Mononuclear cell (primary cell): Measurements from ENCODE around the gene TBCK. TPM values are rescaled to one million over a fixed set of nuclear protein-coding genes. Genes with fewer than 3 reads are reported as not detected.

Experiments used
- H3K27me3 ChIP-seq: 2 replicates; pipeline ENCODE4 v1.6.0; 2011; ENCODE audit warnings: low read length, control low read depth; ENCODE audit not compliant: insufficient read depth
- H3K4me1 ChIP-seq: 2 replicates; pipeline ENCODE4 v1.5.1; 2011; ENCODE audit warnings: mild to moderate bottlenecking, low read length, control low read depth; ENCODE audit not compliant: insufficient read depth
- H3K4me3 ChIP-seq: 2 replicates; pipeline ENCODE4 v1.5.1; 2011; ENCODE audit warnings: mild to moderate bottlenecking, low read length, moderate library complexity
- H3K9me3 ChIP-seq: 2 replicates; pipeline ENCODE4 v1.5.1; 2011; ENCODE audit warnings: low read depth, mild to moderate bottlenecking, control low read depth, low read length
- total RNA-seq: library from RNA; depleted of rRNA; stranded (reverse); fragments of >200 nt; gene quantifications from one replicate; pipeline ENCODE4 v1.2.3, GENCODE V29; 2012

Gene TBCK
- total RNA-seq, 1 donor: 31.7 TPM

DNA sequence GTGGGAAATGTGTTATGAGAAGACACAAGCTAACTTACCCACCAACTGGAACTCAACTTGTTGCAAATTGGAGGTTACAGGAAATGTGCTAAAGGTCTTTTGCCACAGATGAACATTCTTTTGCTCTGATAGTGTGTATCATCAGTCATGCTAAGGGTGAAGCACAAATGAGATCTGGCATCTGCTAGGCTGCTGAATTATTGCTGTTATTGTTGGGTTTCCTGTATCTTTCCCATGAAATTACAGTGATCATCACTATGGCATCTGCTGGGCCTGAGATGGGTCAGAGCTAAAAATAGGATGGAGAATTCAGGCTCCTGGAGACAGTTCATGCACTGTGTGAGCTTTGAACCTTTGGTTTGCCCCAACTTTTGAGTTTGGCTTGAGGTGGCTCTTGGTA, 296.2 kb downstream of the TBCK start:
- no peaks in the 10 kb centered on the region for H3K27me3 ChIP-seq
- no peak overlapping the region for H3K4me3 ChIP-seq
- no peaks in the 10 kb centered on the region for H3K9me3 ChIP-seq
- no peaks in the 10 kb centered on the region for H3K4me1 ChIP-seq

DNA sequence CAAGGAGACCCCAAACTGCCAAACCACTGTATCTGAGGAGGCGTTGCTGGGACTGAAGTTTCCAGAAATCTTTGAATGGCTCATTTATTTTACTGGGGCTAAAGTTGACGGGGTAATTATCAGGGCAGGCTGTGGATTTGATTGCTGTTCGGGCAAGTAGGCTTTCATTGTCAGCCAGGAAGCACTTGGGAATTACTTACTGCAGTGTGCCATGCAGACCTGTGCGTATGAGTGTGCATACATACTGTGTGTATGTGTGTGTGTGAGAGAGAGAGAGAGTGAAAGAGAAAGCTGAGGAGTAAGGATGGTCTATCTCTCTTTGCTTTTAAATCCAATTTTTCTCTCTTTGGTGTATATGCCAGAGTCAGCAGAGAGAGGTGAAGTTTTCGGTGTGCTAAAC, 298.0 kb downstream of the TBCK start:
- Histone ChIP-seq H3K9me3 (no peaks in the 10 kb centered on the region), H3K4me3 (no peak overlapping the region), H3K27me3 (no peaks in the 10 kb centered on the region), H3K4me1 (no peaks in the 10 kb centered on the region)

DNA sequence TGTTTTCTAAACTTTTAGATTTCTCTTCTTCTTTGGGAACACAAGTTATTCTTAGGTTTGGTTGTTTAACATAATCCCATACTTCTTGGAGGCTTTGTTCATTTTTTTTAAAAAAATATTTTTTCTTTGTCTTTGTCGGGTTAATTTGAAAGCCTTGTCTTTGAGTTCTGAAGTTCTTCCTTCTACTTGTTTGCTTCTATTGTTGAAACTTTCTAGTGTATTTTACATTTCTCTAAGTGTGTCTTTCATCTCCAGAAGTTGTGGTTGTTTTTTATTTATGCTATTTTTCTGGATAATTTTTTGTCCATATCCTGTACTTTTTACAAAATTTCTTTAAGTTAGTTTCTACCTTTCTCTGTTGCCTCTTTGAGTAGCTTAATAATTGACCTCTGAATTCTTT, 304.6 kb downstream of the TBCK start:
- H3K4me1 ChIP-seq: no peaks in the 10 kb centered on the region
- H3K9me3 ChIP-seq: peaks cover 14% of the 10 kb centered on the region
- H3K27me3 ChIP-seq: no peaks in the 10 kb centered on the region
- H3K4me3 ChIP-seq: no peak overlapping the region

DNA sequence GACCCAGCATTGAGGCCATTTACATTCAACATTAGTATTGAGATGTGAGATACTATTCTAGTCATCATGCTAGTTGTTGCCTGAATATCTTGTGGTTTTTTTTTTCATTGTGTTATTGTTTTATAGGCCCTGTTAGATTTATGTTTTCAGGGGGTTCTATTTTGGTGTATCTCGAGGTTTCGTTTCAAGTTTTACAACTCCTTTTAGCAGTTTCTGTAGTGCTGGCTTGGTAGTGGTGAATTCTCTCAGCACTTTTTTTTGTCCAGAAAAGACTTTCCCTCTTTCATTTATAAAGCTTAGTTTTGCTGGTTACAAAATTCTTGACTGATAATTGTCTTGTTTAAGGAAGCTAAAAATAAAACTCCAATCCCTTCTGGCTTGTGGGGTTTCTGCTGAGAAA, 305.2 kb downstream of the TBCK start:
- Histone ChIP-seq H3K4me3 (no peak overlapping the region), H3K27me3 (no peaks in the 10 kb centered on the region), H3K4me1 (no peaks in the 10 kb centered on the region), H3K9me3 (peaks cover 14% of the 10 kb centered on the region)

DNA sequence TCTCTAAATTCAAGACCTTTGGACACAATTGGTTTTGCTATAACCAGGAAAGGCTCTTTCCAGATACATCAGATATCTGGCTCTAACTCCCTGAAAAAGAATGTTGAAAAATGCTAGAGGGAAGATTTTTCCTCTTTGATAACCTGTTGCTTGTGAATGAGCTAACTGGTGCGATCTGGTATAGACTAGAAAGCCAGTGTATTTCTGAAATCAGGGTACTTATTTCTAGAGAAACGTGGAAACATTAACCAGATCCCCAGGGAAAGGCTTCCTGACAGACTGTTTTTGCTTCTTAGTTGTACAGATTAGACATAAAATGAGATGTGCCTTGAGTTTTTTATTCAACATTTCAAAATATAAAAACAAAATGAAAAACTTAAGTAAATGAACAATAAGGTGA, 313.0 kb downstream of the TBCK start:
- Histone ChIP-seq H3K4me3 (no peak overlapping the region), H3K9me3 (no peaks in the 10 kb centered on the region), H3K27me3 (no peaks in the 10 kb centered on the region), H3K4me1 (no peaks in the 10 kb centered on the region)

DNA sequence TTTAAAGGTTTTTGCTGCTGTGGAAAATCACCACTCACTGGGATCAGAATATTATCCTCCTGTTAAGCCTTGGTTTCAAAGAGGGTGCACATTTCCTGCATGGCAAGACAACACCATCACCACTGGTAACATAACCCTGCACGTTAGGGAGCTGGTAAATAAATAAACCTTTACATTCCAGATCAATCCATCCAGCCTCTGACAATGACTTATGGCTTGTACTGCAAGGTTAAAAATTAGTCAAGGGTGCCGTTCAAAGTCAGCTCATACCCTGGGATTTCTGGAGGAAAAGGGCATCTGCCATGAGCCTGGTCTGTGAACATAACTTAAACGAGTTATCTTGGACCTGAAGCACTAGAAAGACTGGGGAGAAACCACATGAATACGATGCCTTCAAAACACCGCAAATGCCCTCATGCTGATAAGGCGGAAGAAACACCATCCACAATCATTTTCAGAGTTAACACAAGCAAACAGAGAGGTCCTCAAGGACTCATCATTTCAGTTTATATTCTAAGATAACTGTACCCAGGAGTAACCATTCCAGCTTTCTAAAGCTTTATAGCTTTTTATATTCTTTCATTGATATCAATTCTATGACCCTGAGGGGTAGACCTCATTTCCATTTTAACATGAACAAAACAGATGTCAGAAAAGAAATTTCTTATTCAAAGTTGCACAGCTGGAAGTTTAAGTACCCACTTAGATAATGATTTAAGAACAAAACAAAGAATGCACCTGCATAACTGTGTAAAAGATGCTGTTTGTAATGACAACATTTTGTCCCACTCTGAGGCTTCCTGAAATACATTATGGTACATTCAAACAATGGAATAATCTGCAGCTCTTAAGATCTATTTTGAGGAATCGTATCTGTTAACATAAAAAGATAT, 317.6 kb downstream of the TBCK start:
- no peaks in the 10 kb centered on the region for H3K9me3 ChIP-seq
- H3K4me1 ChIP-seq: no peaks in the 10 kb centered on the region
- no peaks in the 10 kb centered on the region for H3K27me3 ChIP-seq
- no peak overlapping the region for H3K4me3 ChIP-seq

DNA sequence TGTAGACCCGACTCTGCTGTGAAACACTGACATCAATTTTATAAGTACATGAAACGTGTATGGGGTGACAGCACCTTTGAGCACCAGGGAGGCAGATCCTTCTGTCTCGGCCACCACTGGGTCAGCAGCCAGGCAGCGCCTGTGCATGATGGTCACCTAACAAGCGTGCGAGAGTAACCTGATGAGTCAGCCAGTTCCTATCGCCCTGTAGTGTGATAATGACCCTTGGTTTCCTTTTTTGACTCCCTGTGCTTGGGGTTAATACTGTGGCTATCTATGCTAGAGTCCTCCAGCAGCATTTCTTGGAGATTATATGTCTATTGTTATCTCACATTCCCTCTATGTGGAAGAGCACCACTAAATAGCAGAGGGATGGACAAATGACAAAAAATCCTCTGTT, 319.2 kb downstream of the TBCK start:
- H3K4me1 ChIP-seq: no peaks in the 10 kb centered on the region
- H3K4me3 ChIP-seq: no peak overlapping the region
- H3K9me3 ChIP-seq: no peaks in the 10 kb centered on the region
- H3K27me3 ChIP-seq: no peaks in the 10 kb centered on the region

DNA sequence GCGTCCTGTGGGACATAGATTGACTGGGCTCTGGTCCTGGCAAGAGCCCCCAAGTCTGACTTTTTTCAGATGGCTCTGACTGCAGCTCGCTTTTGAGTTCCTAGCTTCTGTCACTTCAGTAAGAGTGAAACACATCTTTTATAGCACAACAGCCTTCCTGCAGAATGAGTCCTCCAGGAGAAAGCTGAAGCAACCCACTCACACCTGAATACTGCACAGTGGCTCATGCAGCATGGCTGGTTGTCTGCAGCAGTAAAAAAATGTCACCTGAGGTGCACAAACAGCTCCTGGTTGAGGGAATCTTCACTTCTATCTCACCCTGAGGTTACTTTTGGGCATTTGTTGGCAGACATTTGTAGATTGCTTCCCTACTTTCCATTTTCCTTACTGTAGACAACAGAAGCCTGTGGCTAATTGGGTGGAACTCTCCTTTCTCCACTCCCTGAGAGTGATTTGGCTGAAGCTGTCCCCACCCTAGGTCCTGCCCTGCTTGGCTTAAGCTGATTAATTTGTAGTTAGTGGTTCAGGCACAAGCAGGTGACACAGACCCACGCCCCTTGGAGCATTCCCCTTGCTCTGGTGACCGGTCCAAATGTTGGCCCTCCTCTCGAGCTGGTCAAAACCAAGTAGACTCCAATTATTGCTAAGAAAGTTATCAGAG, 321.0 kb downstream of the TBCK start:
- H3K4me1 ChIP-seq: no peaks in the 10 kb centered on the region
- no peaks in the 10 kb centered on the region for H3K27me3 ChIP-seq
- H3K4me3 ChIP-seq: no peak overlapping the region
- H3K9me3 ChIP-seq: no peaks in the 10 kb centered on the region

DNA sequence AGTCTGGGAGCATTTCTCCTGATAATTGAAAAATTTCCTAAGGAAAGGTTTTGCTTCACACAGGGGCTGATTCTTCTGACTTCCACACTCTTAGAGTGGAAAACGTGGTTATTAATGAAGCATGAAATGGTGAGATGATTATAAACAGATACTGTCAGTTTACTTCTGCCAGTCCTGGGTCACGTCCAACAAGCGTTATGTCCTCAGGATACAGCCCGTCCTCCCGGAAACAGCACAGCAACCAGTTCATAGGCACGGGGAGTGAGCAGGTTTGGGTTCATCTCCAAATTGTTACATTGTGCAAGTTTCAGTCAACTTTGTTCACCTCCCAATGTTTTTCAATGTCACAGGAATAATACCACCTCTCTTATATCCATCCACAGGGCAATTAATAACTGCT, 321.9 kb downstream of the TBCK start:
- H3K4me1 ChIP-seq: no peaks in the 10 kb centered on the region
- no peaks in the 10 kb centered on the region for H3K9me3 ChIP-seq
- H3K4me3 ChIP-seq: no peak overlapping the region
- H3K27me3 ChIP-seq: no peaks in the 10 kb centered on the region

DNA sequence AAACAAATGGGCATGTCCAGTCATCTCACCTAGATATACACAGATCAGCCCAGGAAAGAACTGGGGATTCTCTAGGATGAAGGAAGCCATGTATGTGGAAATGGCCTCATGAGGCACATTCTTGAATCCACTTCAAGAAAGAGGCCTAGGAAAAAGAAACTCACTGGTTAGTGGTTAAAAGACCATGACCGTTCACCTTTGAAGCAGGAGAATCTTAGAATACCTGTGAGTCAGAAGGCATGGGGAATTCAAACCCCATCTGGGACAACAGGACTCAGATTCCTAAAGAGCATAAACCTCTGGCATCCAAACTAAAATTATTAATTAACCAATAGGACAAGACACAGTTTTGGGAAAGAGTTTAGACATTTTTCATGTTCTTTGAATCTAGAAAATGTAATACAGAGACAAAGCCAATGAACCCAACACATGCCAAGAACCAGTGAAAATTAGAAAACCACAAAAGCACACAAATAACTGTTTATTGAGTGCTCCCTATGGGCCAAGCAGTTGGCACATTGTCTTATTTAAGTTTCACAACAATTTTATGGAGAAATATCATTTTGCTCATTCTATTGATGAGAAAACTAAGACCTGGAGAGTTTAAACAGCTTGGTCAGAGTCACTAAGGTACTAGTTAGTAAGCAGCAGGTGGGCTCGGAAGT, 323.2 kb downstream of the TBCK start:
- Histone ChIP-seq H3K4me1 (no peaks in the 10 kb centered on the region), H3K9me3 (no peaks in the 10 kb centered on the region), H3K4me3 (no peak overlapping the region), H3K27me3 (no peaks in the 10 kb centered on the region)

DNA sequence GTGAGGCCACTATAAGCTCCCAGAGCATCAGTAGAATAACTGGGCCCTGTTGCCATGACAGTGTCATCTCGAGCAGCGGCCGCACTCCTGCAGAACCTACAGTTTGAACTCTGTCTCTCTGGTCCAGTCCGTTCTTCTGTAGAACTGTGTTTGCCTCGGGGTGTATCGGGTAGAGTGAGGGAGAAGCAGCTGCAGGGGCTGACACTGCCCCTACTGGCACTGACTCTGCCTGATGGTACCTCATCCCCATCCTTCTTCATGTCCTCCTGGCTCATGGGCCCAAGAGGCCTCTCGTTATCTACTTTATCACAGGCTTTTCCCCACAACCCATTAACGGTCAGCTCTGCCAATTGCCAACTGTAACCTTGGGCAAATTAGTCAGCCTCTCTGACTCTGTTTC, 324.3 kb downstream of the TBCK start:
- H3K9me3 ChIP-seq: no peaks in the 10 kb centered on the region
- H3K27me3 ChIP-seq: no peaks in the 10 kb centered on the region
- H3K4me3 ChIP-seq: no peak overlapping the region
- H3K4me1 ChIP-seq: no peaks in the 10 kb centered on the region

Other genes starting within 250 kb of the TBCK start
- gene AIMP1, start 341 bp upstream of the TBCK start, total RNA-seq: 51.4 TPM
- gene GIMD1, start 52.6 kb upstream of the TBCK start, total RNA-seq: not detected